HepG2 (cell line): ENCODE results near the gene ANKRA2. TPM values are rescaled to one million over a fixed set of nuclear protein-coding genes. Genes with fewer than 3 reads are reported as not detected.

Experiments used
- CC2D1A ChIP-seq: sonication (generic); formaldehyde crosslinking; IDR thresholded peaks from 2 replicates; pipeline ENCODE4 v1.8.1; 2023; ENCODE audit warnings: mild to moderate bottlenecking, missing genetic modification reagents
- HDAC6 ChIP-seq: fragments of 200-600 bp; sonication (generic); IDR thresholded peaks from 2 replicates; pipeline ENCODE4 v1.7.0; 2017; ENCODE audit warnings: mild to moderate bottlenecking, antibody characterized with exemption, low read length, low read depth
- KMT2B ChIP-seq: IDR thresholded peaks from 2 replicates; pipeline ENCODE4 v1.6.1; 2016; ENCODE audit warnings: missing genetic modification reagents, missing compliant biosample characterization
- MED8 ChIP-seq: sonication (generic); formaldehyde crosslinking; IDR thresholded peaks from 2 replicates; pipeline ENCODE4 v1.8.1; 2023; ENCODE audit warnings: mild to moderate bottlenecking, missing genetic modification reagents; ENCODE audit not compliant: insufficient replicate concordance
- MYC ChIP-seq: sonication (generic); formaldehyde crosslinking; IDR thresholded peaks from 2 replicates; pipeline ENCODE4 v1.9.0; 2021; ENCODE audit warnings: missing genetic modification reagents, borderline replicate concordance
- NFKBIZ ChIP-seq: IDR thresholded peaks from 2 replicates; pipeline ENCODE4 v1.6.1; 2018; ENCODE audit warnings: missing genetic modification reagents, missing compliant biosample characterization
- PLRG1 ChIP-seq: fragments of 450-650 bp; conservative IDR thresholded peaks from 2 replicates; pipeline ENCODE4 v1.6.1; 2016
- SETDB1 ChIP-seq: sonication (generic); formaldehyde crosslinking; IDR thresholded peaks from 2 replicates; pipeline ENCODE4 v1.5.1; 2020; ENCODE audit warnings: missing genetic modification reagents, mild to moderate bottlenecking, borderline replicate concordance
- THYN1 ChIP-seq: sonication (generic); formaldehyde crosslinking; IDR thresholded peaks from 2 replicates; pipeline ENCODE4 v1.8.1; 2023; ENCODE audit warnings: low read depth, mild to moderate bottlenecking, moderate library complexity, missing genetic modification reagents, borderline replicate concordance
- ZFYVE20 ChIP-seq: sonication (generic); formaldehyde crosslinking; IDR thresholded peaks from 2 replicates; pipeline ENCODE4 v1.8.0; 2023; ENCODE audit warnings: low read depth, mild to moderate bottlenecking, moderate library complexity, missing genetic modification reagents, borderline replicate concordance
- ZNF446 ChIP-seq: sonication (generic); formaldehyde crosslinking; IDR thresholded peaks from 2 replicates; pipeline ENCODE4 v1.5.0; 2020; ENCODE audit warnings: mild to moderate bottlenecking, missing genetic modification reagents
- ZNF891 ChIP-seq: sonication (generic); formaldehyde crosslinking; IDR thresholded peaks from 2 replicates; pipeline ENCODE4 v1.5.0; 2020; ENCODE audit warnings: mild to moderate bottlenecking, missing genetic modification reagents
- polyA plus RNA-seq, 8 experiments: library from polyadenylated mRNA; depleted of rRNA in 3 of 8; stranded (reverse) in 7 of 8; unstranded in 1 of 8; fragments of >200 nt; fragmentation: Illumina TruSeq in 4 of 8; extraction: Trizol in 4 of 8; gene quantifications; 2 replicates each; pipeline versions ENCODE4 v1.2.1 to v1.2.3, GENCODE V29; 2011 to 2016; ENCODE audit warnings: low read depth in 4 of 8, missing spikeins in 1 of 8, mixed read lengths in 1 of 8; ENCODE audit not compliant: insufficient read depth in 1 of 8
- total RNA-seq, 5 experiments: library from RNA; depleted of rRNA; stranded (reverse); fragments of >200 nt; fragmentation: Illumina TruSeq; extraction: Trizol; gene quantifications; 2 replicates each; pipeline ENCODE4 v1.2.3, GENCODE V29; 2016; ENCODE audit warnings: low read depth in 1 of 5
- TF ChIP-seq, protein P1 (sequence below): sonication (generic); formaldehyde crosslinking; IDR thresholded peaks from 2 replicates; pipeline ENCODE4 v1.4.0; 2020; ENCODE audit warnings: low read depth, missing genetic modification reagents
- TF ChIP-seq, protein P2 (sequence below): sonication (generic); formaldehyde crosslinking; IDR thresholded peaks from 2 replicates; pipeline ENCODE4 v1.4.0; 2020; ENCODE audit warnings: missing genetic modification reagents, borderline replicate concordance
- TF ChIP-seq, protein P3 (sequence below): sonication (generic); formaldehyde crosslinking; IDR thresholded peaks from 2 replicates; pipeline ENCODE4 v1.4.0; 2020; ENCODE audit warnings: mild to moderate bottlenecking, missing genetic modification reagents

ANKRA2 gene
- total and polyA plus RNA-seq, 2 of the 13 experiments (the other 11 are each of a cell fraction or from before 2014, with no cell fraction given), result 23.6 to 33.6 TPM

DNA sequence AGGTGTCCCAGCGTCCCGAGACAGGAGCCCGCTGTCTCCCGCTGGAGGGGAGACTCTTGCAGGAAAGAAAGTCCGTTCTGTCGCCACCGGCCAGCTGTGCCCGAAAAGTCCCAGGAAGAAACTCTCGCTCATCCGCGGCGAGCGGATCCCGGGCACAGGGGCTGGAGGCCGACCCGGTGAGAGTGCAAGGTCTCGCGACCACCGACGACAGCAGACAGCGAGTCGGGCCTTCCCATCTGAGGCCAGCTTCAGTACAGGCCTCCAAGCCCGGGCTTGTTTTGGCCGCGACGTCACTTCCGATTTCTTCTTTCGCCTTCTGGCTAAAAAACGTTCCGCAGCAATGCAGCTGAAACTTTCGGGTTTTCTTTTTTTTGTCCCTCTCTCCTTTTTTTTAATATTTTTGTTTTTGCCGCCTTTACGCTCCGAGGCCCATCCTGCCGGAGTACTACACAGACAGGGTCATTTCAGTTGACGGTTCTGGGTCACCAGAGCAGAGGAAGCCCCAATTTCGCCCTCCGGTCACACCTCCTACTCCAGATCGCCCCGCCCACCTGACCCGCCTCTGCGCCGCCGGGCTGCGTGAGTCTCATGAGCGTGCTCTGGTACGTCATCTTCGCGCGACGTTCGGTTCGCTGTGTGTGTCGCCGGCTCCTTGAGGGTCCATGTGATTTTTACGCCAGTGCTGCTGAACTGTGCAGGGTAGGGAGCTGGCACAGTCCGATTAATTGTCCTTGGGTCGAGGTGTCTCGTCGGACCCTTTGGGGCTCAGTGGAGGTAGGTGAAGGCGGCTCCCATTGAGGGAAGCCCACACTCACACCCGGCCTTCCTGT lies at the start of gene ANKRA2, which contains the start of gene UTP15 (continued):
- TF ChIP-seq, protein P1, sequence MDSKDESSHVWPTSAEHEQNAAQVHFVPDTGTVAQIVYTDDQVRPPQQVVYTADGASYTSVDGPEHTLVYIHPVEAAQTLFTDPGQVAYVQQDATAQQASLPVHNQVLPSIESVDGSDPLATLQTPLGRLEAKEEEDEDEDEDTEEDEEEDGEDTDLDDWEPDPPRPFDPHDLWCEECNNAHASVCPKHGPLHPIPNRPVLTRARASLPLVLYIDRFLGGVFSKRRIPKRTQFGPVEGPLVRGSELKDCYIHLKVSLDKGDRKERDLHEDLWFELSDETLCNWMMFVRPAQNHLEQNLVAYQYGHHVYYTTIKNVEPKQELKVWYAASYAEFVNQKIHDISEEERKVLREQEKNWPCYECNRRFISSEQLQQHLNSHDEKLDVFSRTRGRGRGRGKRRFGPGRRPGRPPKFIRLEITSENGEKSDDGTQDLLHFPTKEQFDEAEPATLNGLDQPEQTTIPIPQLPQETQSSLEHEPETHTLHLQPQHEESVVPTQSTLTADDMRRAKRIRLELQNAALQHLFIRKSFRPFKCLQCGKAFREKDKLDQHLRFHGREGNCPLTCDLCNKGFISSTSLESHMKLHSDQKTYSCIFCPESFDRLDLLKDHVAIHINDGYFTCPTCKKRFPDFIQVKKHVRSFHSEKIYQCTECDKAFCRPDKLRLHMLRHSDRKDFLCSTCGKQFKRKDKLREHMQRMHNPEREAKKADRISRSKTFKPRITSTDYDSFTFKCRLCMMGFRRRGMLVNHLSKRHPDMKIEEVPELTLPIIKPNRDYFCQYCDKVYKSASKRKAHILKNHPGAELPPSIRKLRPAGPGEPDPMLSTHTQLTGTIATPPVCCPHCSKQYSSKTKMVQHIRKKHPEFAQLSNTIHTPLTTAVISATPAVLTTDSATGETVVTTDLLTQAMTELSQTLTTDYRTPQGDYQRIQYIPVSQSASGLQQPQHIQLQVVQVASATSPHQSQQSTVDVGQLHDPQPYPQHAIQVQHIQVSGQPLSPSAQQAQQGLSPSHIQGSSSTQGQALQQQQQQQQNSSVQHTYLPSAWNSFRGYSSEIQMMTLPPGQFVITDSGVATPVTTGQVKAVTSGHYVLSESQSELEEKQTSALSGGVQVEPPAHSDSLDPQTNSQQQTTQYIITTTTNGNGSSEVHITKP (CRISPR knock-in tag), result no peak
- no peak for TF ChIP-seq THYN1 (CRISPR knock-in tag)
- TF ChIP-seq, protein P2, sequence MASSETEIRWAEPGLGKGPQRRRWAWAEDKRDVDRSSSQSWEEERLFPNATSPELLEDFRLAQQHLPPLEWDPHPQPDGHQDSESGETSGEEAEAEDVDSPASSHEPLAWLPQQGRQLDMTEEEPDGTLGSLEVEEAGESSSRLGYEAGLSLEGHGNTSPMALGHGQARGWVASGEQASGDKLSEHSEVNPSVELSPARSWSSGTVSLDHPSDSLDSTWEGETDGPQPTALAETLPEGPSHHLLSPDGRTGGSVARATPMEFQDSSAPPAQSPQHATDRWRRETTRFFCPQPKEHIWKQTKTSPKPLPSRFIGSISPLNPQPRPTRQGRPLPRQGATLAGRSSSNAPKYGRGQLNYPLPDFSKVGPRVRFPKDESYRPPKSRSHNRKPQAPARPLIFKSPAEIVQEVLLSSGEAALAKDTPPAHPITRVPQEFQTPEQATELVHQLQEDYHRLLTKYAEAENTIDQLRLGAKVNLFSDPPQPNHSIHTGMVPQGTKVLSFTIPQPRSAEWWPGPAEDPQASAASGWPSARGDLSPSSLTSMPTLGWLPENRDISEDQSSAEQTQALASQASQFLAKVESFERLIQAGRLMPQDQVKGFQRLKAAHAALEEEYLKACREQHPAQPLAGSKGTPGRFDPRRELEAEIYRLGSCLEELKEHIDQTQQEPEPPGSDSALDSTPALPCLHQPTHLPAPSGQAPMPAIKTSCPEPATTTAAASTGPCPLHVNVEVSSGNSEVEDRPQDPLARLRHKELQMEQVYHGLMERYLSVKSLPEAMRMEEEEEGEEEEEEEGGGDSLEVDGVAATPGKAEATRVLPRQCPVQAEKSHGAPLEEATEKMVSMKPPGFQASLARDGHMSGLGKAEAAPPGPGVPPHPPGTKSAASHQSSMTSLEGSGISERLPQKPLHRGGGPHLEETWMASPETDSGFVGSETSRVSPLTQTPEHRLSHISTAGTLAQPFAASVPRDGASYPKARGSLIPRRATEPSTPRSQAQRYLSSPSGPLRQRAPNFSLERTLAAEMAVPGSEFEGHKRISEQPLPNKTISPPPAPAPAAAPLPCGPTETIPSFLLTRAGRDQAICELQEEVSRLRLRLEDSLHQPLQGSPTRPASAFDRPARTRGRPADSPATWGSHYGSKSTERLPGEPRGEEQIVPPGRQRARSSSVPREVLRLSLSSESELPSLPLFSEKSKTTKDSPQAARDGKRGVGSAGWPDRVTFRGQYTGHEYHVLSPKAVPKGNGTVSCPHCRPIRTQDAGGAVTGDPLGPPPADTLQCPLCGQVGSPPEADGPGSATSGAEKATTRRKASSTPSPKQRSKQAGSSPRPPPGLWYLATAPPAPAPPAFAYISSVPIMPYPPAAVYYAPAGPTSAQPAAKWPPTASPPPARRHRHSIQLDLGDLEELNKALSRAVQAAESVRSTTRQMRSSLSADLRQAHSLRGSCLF (CRISPR knock-in tag), result no peak
- no peak for TF ChIP-seq PLRG1
- no peak for TF ChIP-seq NFKBIZ (CRISPR knock-in tag)
- no peak for TF ChIP-seq HDAC6
- peak; percentile 100 for TF ChIP-seq KMT2B (CRISPR knock-in tag)
- no peak for TF ChIP-seq ZFYVE20 (CRISPR knock-in tag)
- TF ChIP-seq, protein P3, sequence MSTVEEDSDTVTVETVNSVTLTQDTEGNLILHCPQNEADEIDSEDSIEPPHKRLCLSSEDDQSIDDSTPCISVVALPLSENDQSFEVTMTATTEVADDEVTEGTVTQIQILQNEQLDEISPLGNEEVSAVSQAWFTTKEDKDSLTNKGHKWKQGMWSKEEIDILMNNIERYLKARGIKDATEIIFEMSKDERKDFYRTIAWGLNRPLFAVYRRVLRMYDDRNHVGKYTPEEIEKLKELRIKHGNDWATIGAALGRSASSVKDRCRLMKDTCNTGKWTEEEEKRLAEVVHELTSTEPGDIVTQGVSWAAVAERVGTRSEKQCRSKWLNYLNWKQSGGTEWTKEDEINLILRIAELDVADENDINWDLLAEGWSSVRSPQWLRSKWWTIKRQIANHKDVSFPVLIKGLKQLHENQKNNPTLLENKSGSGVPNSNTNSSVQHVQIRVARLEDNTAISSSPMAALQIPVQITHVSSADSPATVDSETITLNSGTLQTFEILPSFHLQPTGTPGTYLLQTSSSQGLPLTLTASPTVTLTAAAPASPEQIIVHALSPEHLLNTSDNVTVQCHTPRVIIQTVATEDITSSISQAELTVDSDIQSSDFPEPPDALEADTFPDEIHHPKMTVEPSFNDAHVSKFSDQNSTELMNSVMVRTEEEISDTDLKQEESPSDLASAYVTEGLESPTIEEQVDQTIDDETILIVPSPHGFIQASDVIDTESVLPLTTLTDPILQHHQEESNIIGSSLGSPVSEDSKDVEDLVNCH (CRISPR knock-in tag), result no peak
- TF ChIP-seq MYC, result peak; percentile 90
- TF ChIP-seq ZNF891, result no peak
- TF ChIP-seq MED8 (CRISPR knock-in tag), result no peak
- TF ChIP-seq ZNF446 (CRISPR knock-in tag), result 0 out of 2 replicates have a peak, but pooled peaks have one; percentile 76
- no peak for TF ChIP-seq SETDB1
- no peak for TF ChIP-seq CC2D1A
